ENCODE results near the gene RPE65. TPM values are rescaled to one million over a fixed set of nuclear protein-coding genes. Genes with fewer than 3 reads are reported as not detected.
A peak's percentile ranks its signal among the peaks of the same experiment; 100 is the strongest.

Gene RPE65
- total RNA-seq, 4 donors from 2014 or later, result not detected

DNA sequence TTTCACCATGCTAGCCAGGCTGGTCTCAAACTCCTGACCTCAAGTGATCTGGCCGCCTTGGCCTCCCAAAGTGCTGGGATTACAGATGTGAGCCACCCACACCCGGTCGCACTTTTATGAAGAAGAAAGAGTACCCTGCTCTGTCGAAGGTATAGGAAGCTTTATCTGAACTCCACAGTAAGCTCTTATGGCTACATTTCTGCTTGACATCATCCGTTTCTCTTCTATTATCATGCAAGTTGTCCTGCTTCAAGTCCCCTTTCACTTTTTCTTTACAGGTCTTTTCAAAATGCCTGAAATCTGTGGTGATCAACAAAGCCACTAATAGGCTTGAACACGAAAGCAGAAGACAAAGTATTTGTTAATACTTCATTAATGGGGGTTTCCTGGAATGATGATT is 4.0 kb downstream of the RPE65 start:
- Histone ChIP-seq H3K4me3 (no peak overlapping the region), H3K27ac (replicated peaks in 1 of 4) (no peak overlapping the region), H3K36me3 (no peaks in the 10 kb centered on the region), H3K9me3 (no peaks in the 10 kb centered on the region), H3K4me1 (peaks cover 0 to 8% (median 5%) of the 10 kb centered on the region in 4 donors), H3K27me3 (no peaks in the 10 kb centered on the region)
- intact Hi-C loops (cut with DNase I), result no loop called here
- no peak for DNase-seq (ENCODE audit: extremely low spot score)
- no peak for TF ChIP-seq EP300 (IDR thresholded peaks at IDR 0.05)
- WGBS, result 94% methylated on average over 6 of the region's 6 CpGs

DNA sequence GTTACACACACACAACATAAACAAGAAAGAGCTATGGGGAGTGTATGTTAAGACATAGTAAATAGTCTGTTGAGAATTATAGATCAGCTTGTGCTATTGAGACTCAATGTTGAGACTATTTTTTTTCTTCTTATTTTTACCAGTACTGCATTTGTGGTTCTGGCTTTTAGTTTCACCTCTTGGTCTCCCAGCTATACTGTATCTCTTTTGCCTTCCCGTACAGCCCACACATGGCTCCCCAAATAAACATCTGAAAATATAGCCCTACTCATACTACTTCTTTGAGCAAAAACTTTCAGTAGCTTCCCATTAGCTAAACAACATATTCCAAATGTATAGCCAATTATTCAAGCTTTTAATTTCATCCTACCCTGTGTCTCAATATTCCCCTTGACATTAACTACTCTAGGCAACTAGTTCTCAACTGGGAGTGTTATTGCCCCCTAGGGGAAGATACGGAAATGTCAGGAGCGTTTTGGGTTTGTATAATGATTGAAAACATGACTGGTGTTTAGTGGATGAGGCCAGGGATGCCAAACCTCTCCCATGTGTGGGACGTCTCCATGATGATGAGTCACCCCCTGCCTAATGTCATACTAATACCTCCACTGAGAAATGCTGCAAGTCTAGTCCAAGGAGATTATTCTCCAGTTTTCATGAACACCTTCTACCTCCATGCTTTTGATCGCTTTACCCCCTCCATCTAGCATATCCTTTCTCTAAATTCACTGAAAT is 6.8 kb downstream of the RPE65 start:
- intact Hi-C loops (cut with DNase I), result no loop called here
- Histone ChIP-seq H3K4me1 (no peaks in the 10 kb centered on the region), H3K4me3 (no peak overlapping the region), H3K27ac (replicated peaks in 1 of 4) (no peak overlapping the region), H3K36me3 (no peaks in the 10 kb centered on the region), H3K9me3 (no peaks in the 10 kb centered on the region), H3K27me3 (no peaks in the 10 kb centered on the region)
- no peak for DNase-seq (ENCODE audit: extremely low spot score)
- WGBS, result 42% methylated on average over 5 of the region's 5 CpGs
- TF ChIP-seq, protein P1, sequence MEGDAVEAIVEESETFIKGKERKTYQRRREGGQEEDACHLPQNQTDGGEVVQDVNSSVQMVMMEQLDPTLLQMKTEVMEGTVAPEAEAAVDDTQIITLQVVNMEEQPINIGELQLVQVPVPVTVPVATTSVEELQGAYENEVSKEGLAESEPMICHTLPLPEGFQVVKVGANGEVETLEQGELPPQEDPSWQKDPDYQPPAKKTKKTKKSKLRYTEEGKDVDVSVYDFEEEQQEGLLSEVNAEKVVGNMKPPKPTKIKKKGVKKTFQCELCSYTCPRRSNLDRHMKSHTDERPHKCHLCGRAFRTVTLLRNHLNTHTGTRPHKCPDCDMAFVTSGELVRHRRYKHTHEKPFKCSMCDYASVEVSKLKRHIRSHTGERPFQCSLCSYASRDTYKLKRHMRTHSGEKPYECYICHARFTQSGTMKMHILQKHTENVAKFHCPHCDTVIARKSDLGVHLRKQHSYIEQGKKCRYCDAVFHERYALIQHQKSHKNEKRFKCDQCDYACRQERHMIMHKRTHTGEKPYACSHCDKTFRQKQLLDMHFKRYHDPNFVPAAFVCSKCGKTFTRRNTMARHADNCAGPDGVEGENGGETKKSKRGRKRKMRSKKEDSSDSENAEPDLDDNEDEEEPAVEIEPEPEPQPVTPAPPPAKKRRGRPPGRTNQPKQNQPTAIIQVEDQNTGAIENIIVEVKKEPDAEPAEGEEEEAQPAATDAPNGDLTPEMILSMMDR (IDR thresholded peaks at IDR 0.05), result peak; percentile 19 to 51 (median 31)
- TF ChIP-seq EP300 (IDR thresholded peaks at IDR 0.05), result no peak

DNA sequence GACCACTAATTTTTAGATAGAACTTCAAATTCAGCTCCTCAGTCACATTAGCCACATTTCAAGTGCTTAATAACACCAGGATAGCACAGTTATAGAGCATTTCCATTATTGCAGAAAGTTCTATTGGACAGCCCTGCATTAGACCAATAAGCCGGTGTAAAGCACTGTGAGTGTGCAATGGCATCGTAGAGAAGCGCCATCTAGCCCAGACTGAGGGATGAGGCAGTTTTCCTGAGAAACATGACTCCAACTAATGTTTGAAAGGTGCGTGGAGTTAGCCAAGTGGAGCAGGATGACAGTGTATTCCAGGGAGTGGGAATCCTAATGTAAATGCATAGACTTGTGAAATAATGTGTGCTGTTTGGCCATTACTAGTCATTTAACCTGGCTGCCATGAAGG is 7.7 kb downstream of the RPE65 start:
- intact Hi-C loops (cut with DNase I), result no loop called here
- 88% methylated on average over 4 of the region's 4 CpGs for WGBS
- Histone ChIP-seq H3K27ac (replicated peaks in 1 of 4) (no peak overlapping the region), H3K4me3 (no peak overlapping the region), H3K27me3 (no peaks in the 10 kb centered on the region), H3K9me3 (no peaks in the 10 kb centered on the region), H3K36me3 (no peaks in the 10 kb centered on the region), H3K4me1 (no peaks in the 10 kb centered on the region)
- no peak for DNase-seq (ENCODE audit: extremely low spot score)
- TF ChIP-seq POLR2AphosphoS5 (IDR thresholded peaks at IDR 0.05), result no peak
- TF ChIP-seq EP300 (IDR thresholded peaks at IDR 0.05), result no peak
- TF ChIP-seq, protein P1 (IDR thresholded peaks at IDR 0.05), result no peak
- no peak for TF ChIP-seq POLR2A (IDR thresholded peaks at IDR 0.05; ENCODE audit: low read depth)

DNA sequence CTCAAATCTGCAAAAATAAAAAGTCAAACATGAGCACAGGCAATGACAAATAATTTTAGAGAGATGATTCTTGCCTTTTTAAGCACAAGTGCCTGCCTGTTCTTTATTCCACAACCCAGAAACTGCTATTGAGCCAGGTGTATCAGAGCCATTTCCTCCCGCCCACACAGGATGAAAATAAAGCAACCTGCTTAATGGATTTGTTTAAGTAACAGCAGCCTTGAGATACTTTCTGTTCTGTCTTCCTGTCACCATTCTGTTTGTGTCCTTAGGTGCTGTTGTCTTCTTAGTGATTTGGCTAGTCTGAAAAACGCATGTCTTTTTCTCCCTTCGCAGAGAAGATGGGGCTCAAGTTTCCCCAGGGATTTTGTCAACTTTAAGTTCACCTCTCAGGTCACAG is 11.4 kb downstream of the RPE65 start:
- H3K27me3 ChIP-seq, result no peaks in the 10 kb centered on the region
- intact Hi-C loops (cut with DNase I), result no loop called here
- H3K9me3 ChIP-seq, result no peaks in the 10 kb centered on the region
- TF ChIP-seq EP300 (IDR thresholded peaks at IDR 0.05), result no peak
- H3K36me3 ChIP-seq, result no peaks in the 10 kb centered on the region
- DNase-seq (ENCODE audit: extremely low spot score), result no peak
- 96% methylated on average over 3 of the region's 3 CpGs for WGBS
- H3K27ac ChIP-seq (replicated peaks in 1 of 4), result no peak overlapping the region
- no peak overlapping the region for H3K4me3 ChIP-seq
- no peaks in the 10 kb centered on the region for H3K4me1 ChIP-seq

DNA sequence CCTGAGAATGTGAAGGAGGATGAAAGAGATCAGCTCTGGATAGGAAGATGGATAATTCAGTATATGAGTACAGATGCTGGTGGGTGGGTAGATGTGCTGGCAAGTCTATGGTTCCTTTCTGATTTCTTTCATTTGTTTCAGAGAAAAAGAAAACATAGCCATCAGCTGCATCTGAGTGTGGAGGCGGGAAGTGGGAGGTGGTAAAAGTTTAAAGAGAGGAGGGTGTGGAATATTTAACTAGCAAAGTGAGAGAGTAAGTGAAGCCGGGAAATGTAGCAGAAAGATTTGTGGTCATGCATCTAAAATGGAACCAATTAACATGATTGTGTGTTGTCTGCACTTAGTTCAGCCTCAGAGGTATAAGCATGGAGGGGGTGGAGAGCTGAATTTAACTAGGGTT is 16.4 kb downstream of the RPE65 start:
- Histone ChIP-seq H3K4me3 (no peak overlapping the region), H3K36me3 (no peaks in the 10 kb centered on the region), H3K4me1 (no peaks in the 10 kb centered on the region), H3K9me3 (no peaks in the 10 kb centered on the region), H3K27me3 (no peaks in the 10 kb centered on the region), H3K27ac (replicated peaks in 1 of 4) (no peak overlapping the region)
- TF ChIP-seq EP300 (IDR thresholded peaks at IDR 0.05), result no peak
- TF ChIP-seq, protein P1 (IDR thresholded peaks at IDR 0.05), result no peak
- no peak for TF ChIP-seq POLR2A (IDR thresholded peaks at IDR 0.05; ENCODE audit: low read depth)
- no peak for TF ChIP-seq POLR2AphosphoS5 (IDR thresholded peaks at IDR 0.05)
- intact Hi-C loops (cut with DNase I), result no loop called here
- 90% methylated on average over 2 of the region's 2 CpGs for WGBS
- DNase-seq (ENCODE audit: extremely low spot score), result no peak

DNA sequence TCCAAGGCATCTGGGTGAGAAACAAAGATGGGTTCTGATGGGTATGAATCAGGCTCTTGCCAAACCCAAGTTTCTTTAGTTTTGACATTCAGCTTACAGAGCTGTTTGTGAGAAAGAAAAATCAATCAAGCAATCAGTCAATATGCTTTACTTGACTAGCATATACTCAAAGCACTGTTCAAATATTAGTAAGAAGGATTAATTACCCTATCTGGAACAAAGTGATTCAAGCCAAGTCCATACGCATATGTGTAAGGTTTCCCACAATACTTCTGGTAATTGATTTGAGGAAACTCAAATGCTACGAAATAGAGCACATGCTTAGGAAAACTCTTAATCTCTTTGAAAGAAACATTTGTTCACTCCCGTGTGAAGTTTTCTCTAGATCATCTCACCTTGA is 18.7 kb downstream of the RPE65 start:
- no peak for DNase-seq (ENCODE audit: extremely low spot score)
- Histone ChIP-seq H3K27me3 (no peaks in the 10 kb centered on the region), H3K4me1 (no peaks in the 10 kb centered on the region), H3K4me3 (no peak overlapping the region), H3K9me3 (no peaks in the 10 kb centered on the region), H3K27ac (replicated peaks in 1 of 4) (no peak overlapping the region), H3K36me3 (no peaks in the 10 kb centered on the region)
- TF ChIP-seq POLR2AphosphoS5 (IDR thresholded peaks at IDR 0.05), result no peak
- TF ChIP-seq, protein P1 (IDR thresholded peaks at IDR 0.05), result no peak
- TF ChIP-seq EP300 (IDR thresholded peaks at IDR 0.05), result no peak
- no peak for TF ChIP-seq POLR2A (IDR thresholded peaks at IDR 0.05; ENCODE audit: low read depth)
- intact Hi-C loops (cut with DNase I), result no loop called here
- WGBS, result 93% methylated on average over 3 of the region's 3 CpGs

All from esophagus muscularis mucosa (tissue), 4 donors.